WTC11 (cell line): ENCODE results near the gene C6.

ENCODE experiments used
- CTCF ChIP-seq: fragments of 200-600 bp; IDR thresholded peaks from 2 replicates; pipeline ENCODE4 v1.8.0; 2022; ENCODE audit warnings: antibody characterized with exemption
- FOXK1 ChIP-seq: sonication (generic); formaldehyde crosslinking; IDR thresholded peaks from 2 replicates; pipeline ENCODE4 v1.8.0; 2022; ENCODE audit warnings: mild to moderate bottlenecking, moderate library complexity, missing genetic modification reagents
- GABPB1 ChIP-seq: sonication (generic); formaldehyde crosslinking; IDR thresholded peaks from 2 replicates; pipeline ENCODE4 v1.8.1; 2023; ENCODE audit warnings: mild to moderate bottlenecking, missing genetic modification reagents
- ZNF281 ChIP-seq: sonication (generic); formaldehyde crosslinking; IDR thresholded peaks from 2 replicates; pipeline ENCODE4 v1.8.0; 2023; ENCODE audit warnings: mild to moderate bottlenecking, missing genetic modification reagents

DNA sequence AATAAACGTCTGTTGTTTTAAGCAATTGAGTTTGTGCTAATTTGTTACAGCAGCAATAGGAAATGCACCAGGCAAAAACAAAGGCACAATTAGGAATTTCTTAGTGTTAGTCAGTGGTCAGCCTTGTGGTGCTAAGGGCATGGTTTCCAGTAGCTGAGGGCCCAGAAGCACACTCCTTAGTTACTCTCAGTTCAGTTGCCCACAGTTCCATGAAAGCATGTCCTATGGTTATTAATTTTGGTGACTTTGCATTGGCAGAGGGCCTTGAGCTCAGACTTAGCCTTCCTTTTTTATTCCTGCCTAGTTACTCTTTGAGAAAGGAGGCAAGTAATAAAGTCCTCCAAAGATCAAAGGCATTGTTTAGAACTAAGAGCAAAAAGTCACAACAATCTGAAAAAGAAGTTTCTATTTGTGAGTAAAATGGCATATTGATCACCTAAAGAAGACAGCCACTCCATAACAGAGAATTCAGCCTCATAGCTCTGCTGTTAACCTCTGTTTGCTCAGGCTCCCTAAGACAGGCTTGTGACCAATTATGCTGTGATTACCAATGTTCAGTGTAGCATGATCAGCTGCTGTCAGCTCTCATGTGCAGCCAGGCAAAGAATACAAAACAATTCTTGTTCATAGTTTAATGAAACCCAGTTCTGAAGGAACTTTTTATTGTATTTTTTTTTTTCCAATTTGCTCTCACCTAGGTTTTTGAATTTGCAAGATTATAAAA lies 85.2 kb downstream of the C6 start:
- TF ChIP-seq CTCF (no peak), FOXK1 (CRISPR knock-in tag) (no peak), ZNF281 (CRISPR knock-in tag) (no peak), GABPB1 (CRISPR knock-in tag) (no peak)
